Skeletal muscle satellite cell (primary cell): Measurements from ENCODE around the gene SLC27A5.
A peak's percentile ranks its signal among the peaks of the same experiment; 100 is the strongest.

ENCODE experiments used
- H3K27me3 ChIP-seq: 2 replicates; pipeline ENCODE4 v1.7.0; 2013; ENCODE audit warnings: low read length; ENCODE audit not compliant: control insufficient read depth, insufficient read depth
- H3K36me3 ChIP-seq: 2 replicates; pipeline ENCODE4 v1.7.0; 2013; ENCODE audit warnings: mild to moderate bottlenecking, control low read depth, low read length; ENCODE audit not compliant: insufficient read depth
- H3K4me1 ChIP-seq: 2 replicates; pipeline ENCODE4 v1.7.0; 2013; ENCODE audit warnings: low read length; ENCODE audit not compliant: control insufficient read depth, insufficient read depth
- H3K4me2 ChIP-seq: 2 replicates; pipeline ENCODE4 v1.7.0; 2013; ENCODE audit warnings: mild to moderate bottlenecking, low read length
- H3K4me3 ChIP-seq: 2 replicates; pipeline ENCODE4 v1.7.0; 2013; ENCODE audit warnings: low read length
- H3K9ac ChIP-seq: 2 replicates; pipeline ENCODE4 v1.7.0; 2013; ENCODE audit warnings: mild to moderate bottlenecking, low read depth, low read length, moderate library complexity
- H3K9me3 ChIP-seq: replicated peaks from 2 replicates; pipeline ENCODE4 v1.7.0; 2013; ENCODE audit warnings: mild to moderate bottlenecking, control low read depth, low read length

SLC27A5 gene

GRCh38 chr19:58469241-58470013 is 42.4 kb downstream of the SLC27A5 start:
- Histone ChIP-seq H3K27me3 (no peaks in the 10 kb centered on the region), H3K9ac (no peak overlapping the region), H3K9me3 (no peaks in the 10 kb centered on the region), H3K4me2 (no peak overlapping the region), H3K4me3 (no peak overlapping the region), H3K36me3 (peaks cover 29% of the 10 kb centered on the region), H3K4me1 (peaks cover 13% of the 10 kb centered on the region)

GRCh38 chr19:58468216-58468839 is 43.5 kb downstream of the SLC27A5 start:
- Histone ChIP-seq H3K4me1 (peaks cover 13% of the 10 kb centered on the region), H3K36me3 (peaks cover 25% of the 10 kb centered on the region), H3K27me3 (no peaks in the 10 kb centered on the region), H3K4me2 (peak overlapping the region; percentile 85), H3K4me3 (peak overlapping the region; percentile 61), H3K9ac (peak overlapping the region; percentile 36), H3K9me3 (no peaks in the 10 kb centered on the region)

- Histone ChIP-seq H3K9me3 (no peaks in the 10 kb centered on the region), H3K4me2 (peak within 1 kb of the TSS; percentile 100), H3K27me3 (no peaks in the 10 kb centered on the region), H3K4me1 (peaks cover 13% of the 10 kb centered on the region), H3K4me3 (peak within 1 kb of the TSS; percentile 100), H3K36me3 (peaks cover 11% of the 10 kb centered on the region), H3K9ac (peak within 1 kb of the TSS; percentile 95)
Observed at GRCh38 chr19:58466760-58467589, 44.8 kb downstream of the SLC27A5 start, which contains the start of gene ZNF324. TSS of gene ZNF324 (plus strand) at chr19:58467080. CDS start at chr19:58469186, 2,106 bp downstream.

GRCh38 chr19:58466089-58466759 is 45.6 kb downstream of the SLC27A5 start:
- Histone ChIP-seq H3K27me3 (no peaks in the 10 kb centered on the region), H3K4me3 (peak overlapping the region; percentile 100), H3K9me3 (no peaks in the 10 kb centered on the region), H3K4me1 (peaks cover 13% of the 10 kb centered on the region), H3K9ac (peak overlapping the region; percentile 36), H3K36me3 (peaks cover 7% of the 10 kb centered on the region), H3K4me2 (peak overlapping the region; percentile 100)

- Histone ChIP-seq H3K4me3 (no peak overlapping the region), H3K4me1 (no peaks in the 10 kb centered on the region), H3K4me2 (no peak overlapping the region), H3K9me3 (no peaks in the 10 kb centered on the region), H3K9ac (no peak overlapping the region), H3K36me3 (peaks cover 8% of the 10 kb centered on the region), H3K27me3 (no peaks in the 10 kb centered on the region)
Observed at GRCh38 chr19:58460039-58460438, 51.8 kb downstream of the SLC27A5 start.

GRCh38 chr19:58456111-58456510 is 55.7 kb downstream of the SLC27A5 start:
- H3K4me3 ChIP-seq: no peak overlapping the region
- no peaks in the 10 kb centered on the region for H3K9me3 ChIP-seq
- H3K4me1 ChIP-seq: peaks cover under 1% of the 10 kb centered on the region
- H3K36me3 ChIP-seq: peaks cover 8% of the 10 kb centered on the region
- H3K4me2 ChIP-seq: no peak overlapping the region
- no peaks in the 10 kb centered on the region for H3K27me3 ChIP-seq
- H3K9ac ChIP-seq: no peak overlapping the region

- Histone ChIP-seq H3K27me3 (no peaks in the 10 kb centered on the region), H3K9me3 (no peaks in the 10 kb centered on the region)
Observed at GRCh38 chr19:58455306-58455705, 56.5 kb downstream of the SLC27A5 start.

GRCh38 chr19:58453743-58454142 is 58.0 kb downstream of the SLC27A5 start:
- Histone ChIP-seq H3K4me1 (peaks cover 5% of the 10 kb centered on the region), H3K4me3 (no peak overlapping the region), H3K27me3 (no peaks in the 10 kb centered on the region), H3K36me3 (peaks cover 8% of the 10 kb centered on the region), H3K4me2 (no peak overlapping the region), H3K9ac (no peak overlapping the region), H3K9me3 (no peaks in the 10 kb centered on the region)

More at GRCh38 chr19:58455306-58455705, 56.5 kb downstream of the SLC27A5 start:
- peaks cover 5% of the 10 kb centered on the region for H3K4me1 ChIP-seq
- H3K4me2 ChIP-seq: no peak overlapping the region
- H3K9ac ChIP-seq: no peak overlapping the region
- H3K4me3 ChIP-seq: no peak overlapping the region
- H3K36me3 ChIP-seq: peaks cover 8% of the 10 kb centered on the region

- Histone ChIP-seq H3K9ac (peak within 1 kb of the TSS; percentile 79), H3K9me3 (no peaks in the 10 kb centered on the region), H3K4me2 (peak within 1 kb of the TSS; percentile 91), H3K4me3 (peak within 1 kb of the TSS; percentile 92), H3K36me3 (peaks cover 2% of the 10 kb centered on the region), H3K4me1 (peaks cover 5% of the 10 kb centered on the region), H3K27me3 (no peaks in the 10 kb centered on the region)
Observed at GRCh38 chr19:58451358-58452101, 60.3 kb downstream of the SLC27A5 start, which contains the start of gene ZNF324B. TSS of gene ZNF324B (plus strand) at chr19:58451622. CDS start at chr19:58453702, 2,080 bp downstream.

- Histone ChIP-seq H3K9me3 (no peaks in the 10 kb centered on the region), H3K4me2 (peak overlapping the region; percentile 91), H3K4me1 (peaks cover 5% of the 10 kb centered on the region), H3K9ac (peak overlapping the region; percentile 79), H3K36me3 (no peaks in the 10 kb centered on the region), H3K27me3 (no peaks in the 10 kb centered on the region), H3K4me3 (peak overlapping the region; percentile 92)
Observed at GRCh38 chr19:58450856-58451357, 60.9 kb downstream of the SLC27A5 start.
